SHP77 (cell line): Measurements from ENCODE around the gene PIK3R1.

Experiments
- DNase-seq, 2 experiments: peaks; one replicate each; lab custom pipeline; 2025; lab: John Stamatoyannopoulos, UW

The PIK3R1 gene

DNA sequence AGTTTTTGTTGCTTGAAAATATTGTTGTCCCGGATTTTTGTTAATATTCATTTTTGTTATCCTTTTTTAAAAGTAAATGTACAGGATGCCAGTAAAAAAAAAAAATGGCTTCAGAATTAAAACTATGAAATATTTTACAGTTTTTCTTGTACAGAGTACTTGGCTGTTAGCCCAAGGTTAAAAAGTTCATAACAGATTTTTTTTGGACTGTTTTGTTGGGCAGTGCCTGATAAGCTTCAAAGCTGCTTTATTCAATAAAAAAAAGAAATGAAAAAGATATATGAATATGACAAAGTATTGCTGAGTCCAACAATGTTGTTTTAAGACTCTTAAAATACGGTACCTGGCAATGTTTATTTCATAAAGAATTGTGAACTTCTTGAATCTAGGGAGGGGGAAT is 82.9 kb downstream of the PIK3R1 start:
- DNase-seq = no peak

DNA sequence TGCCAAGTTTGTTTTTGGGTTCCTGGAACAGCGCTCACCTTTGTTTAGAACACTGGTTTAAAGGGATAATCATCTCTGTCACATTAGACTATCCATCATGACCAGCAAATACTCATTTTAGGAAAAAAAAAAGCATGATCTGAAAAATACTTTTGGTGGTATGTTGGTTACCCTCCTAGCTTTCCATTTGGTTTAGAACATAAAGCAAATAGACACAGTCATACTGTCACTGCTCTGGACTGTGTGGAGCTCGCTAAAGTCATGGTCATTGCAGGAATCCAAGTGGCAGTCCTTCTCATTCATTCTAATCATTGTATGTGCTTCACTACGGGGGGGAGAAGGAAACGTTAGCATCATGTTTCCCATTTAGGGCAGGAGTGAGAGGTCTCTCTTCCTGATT is 83.5 kb downstream of the PIK3R1 start:
- no peak for DNase-seq

DNA sequence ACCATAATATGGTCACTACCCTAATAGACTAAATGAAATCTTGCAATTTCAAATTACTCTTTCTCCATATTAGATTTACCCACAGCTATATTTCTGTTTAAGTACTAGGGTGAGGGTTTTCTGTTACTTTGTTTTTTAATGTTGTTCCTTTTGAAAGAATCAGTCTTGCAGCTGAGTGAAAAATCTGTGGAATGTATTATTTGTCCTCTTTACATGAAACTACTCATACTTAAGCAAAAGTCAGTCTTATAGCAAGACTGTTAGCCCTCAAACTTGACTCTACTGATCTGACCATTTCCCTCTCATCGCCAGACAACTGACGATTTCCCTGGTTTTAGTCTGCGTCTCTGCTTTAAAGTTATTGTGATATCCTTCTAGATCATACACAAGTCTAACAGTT is 84.0 kb downstream of the PIK3R1 start:
- DNase-seq = no peak

DNA sequence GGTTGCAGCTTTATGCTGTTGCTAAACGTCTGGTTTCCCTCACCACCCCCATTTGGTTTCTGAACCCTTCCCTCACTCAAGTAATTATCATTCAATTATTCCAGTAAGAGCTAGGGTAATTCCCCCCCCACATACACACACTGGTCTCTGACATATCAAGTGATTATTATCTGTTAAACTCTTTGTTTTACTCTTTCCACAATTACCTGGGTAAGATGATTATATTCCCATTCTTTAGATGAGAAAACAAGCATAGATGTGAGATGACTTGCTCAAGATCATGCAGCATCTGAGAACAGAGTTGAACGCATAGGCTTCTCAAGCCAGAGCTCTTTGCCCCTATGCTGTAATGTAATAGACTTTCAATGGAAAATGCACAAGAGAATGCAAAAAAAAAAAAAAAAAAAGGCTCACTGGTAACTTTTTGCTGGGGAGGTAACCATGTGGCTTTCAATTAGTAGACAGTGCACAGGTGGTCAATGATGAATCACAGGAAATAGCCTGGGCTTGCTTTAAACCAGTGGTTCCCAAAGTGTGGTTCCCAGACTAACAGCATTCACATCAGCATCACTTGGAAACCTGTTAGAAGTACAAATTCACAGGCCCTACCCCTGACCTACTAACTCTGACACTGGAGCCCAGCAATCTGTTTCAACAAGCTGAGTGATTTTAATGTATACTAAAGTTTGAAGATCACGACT is 87.6 kb downstream of the PIK3R1 start:
- DNase-seq = no peak

DNA sequence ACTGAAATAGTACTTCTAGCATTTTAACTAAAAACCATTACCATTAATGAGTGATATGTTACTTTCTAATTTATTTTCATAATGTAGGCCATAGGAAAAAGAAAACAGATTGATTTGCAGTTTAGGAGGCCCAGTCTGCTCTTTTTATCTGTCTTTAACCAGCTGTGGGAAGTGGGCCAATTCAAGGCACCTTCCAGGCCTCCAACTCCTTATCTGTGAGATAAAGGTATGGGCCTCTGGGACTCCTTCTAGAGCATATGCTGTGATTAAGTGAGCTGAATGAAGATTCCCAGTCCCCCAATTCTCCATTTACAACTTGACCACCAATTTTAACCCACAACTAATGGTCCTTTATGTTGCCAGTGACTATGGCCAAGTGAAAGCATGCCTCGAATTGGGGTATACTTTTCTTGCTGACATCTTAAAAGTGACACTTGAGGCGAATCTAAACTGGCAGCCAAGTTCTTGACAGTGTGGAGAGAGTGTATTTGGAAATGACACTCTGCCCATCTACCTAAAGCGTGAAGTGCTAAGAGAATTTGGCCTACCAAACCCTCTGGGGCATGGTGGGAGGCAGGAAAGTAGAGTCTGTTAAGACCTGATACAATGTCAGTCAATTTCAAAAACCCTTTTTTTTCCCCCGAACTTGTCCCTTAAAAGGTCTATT is 88.3 kb downstream of the PIK3R1 start:
- no peak for DNase-seq

DNA sequence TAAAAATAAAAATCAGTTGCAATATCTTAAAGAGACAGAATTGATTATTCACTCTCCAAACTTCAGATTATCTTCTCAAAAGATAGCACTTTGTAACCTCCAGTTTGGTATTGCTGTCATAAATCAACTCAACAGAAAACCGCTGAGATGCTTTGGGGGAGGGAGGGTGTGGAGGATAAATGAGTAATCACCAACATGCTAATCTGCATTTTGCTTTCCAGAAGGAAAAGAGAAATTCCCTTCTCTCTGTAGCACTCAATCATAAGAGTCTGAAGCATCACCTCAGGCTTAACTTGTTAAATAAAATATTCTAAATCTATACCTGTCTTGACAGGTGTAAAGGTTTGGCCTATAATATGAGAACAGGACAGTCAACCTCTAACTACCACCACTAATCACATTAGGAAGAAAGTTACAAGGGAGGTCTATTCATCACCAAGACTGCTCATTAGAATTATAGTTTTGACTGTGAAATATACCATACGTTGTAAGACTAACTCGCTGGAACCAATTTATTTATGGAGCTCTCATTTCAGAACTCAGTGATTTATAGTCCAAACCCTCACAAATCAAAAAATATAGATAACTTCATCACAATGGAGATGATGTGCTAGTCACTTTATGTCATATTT is 89.0 kb downstream of the PIK3R1 start:
- no peak for DNase-seq

DNA sequence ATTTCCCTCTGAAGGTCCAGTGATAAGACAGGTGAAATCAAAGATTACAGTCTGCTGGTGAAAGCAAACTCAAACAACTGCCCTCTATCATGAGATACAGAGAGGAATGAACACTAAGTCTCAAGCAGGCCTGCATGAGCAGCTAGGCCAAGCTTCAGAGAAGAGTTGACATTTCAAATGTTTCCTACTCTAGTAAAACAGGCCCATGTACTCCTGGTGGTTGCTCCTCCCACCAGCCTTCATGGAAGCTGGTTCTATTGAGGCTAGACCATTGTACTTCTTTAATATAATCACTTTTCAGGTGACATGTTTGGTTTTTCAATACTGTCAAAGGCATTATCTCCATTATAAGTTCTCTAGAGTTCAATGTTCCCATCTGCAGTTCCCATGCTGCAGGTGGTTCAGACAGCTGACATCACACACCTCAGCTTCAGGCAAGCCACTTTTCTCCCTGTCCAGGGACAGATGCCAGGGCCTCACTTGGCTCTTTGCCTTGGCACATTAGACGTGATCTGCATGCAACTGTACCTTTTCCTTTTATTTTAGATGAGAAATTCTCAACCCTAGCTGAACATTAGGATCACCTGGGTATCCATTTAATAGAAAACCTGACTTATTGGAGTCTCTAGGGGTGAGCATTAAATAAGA is 89.8 kb downstream of the PIK3R1 start:
- DNase-seq = peak; percentile 17 to 21

DNA sequence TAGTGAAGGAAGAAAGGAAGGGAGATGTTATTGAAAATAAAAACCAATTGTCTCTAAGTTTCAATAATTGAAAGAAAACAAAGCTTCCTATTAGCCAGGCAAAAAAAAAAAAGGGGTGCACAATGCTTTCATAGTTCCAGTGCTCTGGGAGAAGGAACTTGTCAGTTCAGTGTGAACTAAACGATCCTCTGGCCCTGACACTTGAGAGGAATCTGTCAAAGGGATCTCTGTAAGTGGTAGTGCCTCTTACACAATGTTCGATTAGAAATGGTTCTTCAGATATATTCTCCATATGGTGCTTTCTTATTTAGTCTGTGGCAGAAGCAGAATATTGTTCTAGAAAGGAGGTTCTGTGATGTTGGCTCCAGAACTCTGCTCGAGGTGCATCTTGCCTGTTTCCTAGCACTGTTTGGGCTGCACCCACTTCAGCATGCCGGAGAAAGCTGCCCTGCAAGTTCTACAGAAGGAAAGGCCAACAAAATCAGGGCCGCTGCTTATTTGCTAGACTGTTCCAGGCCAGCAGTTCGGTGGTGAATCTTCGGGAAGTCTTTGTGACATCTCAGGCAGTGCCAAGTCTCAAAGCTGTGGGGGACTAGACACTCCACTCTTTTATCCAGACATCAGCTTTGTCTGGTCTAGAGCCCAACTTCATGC is 90.9 kb downstream of the PIK3R1 start:
- DNase-seq = no peak

DNA sequence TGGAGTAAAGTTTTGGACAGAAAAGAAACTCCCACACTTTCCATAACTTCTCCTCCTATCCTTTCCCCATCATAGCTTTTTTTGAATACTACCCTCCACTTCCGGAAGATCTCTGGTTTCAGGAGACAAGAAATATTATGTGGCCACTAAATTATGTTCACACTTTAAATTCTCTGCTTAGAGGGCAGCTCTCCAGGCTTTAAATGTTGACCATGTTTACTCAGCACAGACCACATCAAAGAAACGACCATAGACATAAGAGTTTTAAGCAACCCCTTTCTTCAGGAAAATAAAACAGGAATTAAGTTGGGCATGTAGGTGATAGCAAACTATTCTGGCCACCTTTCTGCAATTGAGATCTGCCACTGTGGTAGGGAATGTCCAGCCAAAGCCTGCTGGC is 97.8 kb downstream of the PIK3R1 start:
- DNase-seq = no peak

DNA sequence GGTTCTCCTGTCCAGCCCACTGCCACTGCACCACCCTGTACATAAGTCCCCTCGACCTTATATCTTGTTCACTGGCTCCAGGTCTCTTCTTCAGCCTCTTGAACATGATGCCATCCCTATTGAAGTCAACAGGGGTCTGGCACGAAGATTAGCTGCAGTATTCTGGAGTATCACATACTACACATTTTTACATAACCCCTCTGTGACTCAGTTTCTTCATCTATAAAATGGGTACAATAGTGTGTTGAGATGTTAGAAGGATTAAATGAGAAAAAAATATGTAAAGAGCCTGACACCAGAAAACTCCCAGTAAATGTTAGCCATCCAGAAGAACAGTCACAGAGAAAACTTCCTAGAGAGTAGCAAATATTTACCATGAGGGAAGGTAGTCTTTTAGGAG is 98.9 kb downstream of the PIK3R1 start:
- DNase-seq = no peak

DNA sequence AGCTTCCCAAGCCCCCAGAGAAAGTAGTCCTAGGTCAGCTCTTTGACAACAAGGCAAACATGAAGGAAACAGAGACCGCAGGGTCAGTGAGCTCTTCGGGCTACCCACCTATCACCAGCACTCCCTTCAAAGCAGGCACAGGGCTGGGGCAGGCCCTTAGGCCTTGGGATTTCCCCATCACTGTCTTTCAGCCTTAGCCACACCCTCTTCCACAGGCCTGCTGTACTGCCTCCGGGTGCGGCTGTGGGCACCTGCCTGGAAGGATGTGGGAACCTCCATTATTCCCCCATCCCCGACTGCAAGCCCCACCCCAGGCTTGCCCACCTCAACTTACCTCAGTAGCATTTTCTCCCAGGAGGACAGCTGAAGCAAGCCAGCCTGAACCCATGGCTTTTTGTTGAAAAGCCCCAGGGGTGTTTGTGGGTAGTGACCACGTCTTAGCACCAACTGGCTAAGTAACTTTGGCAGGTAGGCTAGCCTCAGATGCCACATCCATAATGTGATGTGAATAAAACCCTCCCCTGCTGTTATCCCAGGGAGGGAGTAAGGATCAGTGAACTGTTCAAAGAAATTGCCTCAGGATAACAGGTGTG is 100.2 kb downstream of the PIK3R1 start:
- no peak for DNase-seq

DNA sequence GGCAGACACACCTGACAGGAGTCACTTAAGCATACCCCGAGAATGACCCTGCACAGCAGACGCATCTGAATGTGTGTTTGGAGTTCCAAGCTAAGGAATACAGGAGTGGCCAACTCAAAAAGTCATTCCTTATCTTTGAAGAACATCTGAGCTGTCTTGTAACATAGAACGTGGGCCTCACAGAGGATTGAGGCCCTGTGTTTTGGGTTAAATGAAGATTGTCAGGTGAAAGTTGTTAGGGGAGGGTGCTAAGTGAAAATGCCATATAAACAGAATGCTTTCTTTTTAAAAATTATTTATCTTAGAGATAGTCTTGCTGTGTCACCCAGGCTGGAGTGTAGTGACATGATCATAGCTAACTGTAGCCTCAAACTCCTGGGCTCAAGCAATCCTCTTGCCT is 100.9 kb downstream of the PIK3R1 start:
- no peak for DNase-seq

DNA sequence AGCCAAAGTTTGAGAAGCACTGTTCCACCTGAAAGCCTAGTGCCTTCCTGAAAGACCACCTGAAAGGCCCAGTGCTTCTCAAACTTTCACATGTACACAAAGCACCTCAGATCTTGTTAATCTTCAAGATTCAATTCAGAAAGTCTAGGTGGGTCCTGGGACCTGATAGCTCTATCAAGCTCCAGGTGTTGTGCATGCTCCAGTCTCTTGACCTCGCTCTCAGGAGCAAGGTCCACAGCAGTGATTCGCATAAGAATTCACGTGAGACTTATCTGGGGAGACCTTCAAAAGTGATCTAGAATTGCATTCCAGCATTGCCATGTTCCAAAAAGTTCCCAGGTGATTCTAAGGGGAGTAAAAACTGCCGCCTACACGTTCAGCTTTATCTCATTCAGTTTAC is 102.1 kb downstream of the PIK3R1 start:
- no peak for DNase-seq

DNA sequence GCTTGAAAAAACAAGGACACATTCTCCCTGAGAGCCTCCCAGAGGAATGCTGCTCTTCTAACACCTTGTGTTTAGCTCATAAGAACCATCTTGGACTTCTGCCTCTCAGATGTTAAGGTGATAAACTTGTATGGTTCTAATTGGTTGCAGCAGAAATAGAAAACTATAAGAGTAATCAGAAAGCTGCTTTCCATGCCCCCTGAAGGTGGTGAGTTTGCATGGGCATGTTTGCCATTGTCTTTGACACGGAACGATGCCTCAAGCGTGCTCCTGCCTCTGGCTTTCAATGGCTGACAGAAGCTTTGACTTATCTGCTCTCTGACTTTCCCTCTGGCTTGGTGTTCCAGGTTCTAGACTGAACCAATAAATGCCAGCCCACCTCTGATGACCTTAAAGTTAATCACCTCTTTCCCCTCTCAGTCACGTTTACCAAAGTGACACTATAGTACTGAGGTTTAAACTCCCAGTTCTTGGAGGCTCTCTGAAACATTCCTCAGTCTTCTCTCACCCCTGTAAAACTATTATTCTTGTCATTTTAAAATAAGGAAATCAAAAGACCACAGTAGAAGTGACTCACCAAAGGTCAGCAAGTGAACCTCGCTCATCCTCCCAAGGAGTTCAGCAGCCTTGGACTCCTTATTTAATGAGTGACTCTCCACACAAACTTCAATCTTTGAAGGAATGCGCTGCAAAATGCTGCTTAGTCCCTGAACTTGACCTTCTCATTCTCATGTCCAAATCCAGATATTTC is 103.6 kb downstream of the PIK3R1 start:
- no peak for DNase-seq

DNA sequence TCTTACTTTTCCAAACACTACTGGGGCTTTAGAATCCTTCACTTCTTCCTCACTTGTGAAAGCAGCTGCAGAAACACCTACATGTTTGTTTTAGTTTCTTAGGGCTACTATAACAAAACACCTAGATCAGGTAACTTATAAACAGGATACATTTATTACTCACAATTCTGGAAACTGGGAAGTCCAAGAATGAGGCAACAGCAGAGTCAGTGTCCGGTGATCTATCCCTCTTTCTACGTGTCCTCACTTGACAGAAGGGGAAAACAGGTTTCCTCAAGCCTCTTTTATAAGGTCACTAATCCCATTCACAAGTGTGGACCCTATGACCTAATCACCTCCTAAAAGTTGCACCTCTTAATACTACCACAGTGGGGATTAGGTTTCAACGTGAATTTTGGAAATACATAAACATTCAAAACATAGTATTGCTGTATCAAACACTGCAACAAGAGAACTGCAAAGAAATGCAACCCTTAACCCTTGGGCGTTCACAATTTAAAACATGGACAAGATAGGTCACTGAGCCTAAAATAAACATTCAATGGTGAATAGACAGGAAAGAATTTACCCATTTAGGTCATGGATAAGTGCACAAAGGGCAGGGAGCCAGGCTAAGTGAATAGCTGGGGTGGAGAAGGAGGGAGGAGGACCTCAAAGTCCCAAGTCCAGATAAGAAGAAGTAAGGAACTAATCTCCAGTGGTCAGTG is 104.3 kb downstream of the PIK3R1 start:
- no peak for DNase-seq

DNA sequence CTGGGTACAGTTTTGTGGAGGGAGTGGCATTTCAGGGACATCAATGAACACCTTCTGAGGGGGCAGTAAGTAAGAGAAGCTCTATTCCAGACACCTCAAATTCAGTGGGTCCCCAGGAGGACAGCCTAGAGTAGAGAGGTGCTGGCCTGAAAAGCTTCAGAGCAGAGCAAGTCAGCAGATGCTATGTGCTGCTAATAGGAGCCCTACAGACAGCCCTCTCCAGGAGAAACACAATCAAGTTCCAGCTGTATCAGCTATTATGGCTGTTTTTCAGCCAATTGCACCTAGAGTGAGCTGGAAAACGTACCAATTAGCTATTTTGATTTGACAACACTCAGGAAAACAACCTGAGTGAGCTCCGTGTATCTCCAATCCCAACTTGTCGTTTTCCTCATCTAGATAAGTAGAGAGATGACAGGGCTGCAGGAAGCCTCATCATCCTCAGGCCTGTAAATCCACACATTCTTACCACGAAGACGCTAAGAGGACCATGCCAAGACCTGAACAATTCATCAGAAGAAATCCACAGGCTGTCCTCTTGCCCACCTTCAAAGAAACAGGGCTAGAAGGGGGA is 104.9 kb downstream of the PIK3R1 start:
- DNase-seq = no peak

DNA sequence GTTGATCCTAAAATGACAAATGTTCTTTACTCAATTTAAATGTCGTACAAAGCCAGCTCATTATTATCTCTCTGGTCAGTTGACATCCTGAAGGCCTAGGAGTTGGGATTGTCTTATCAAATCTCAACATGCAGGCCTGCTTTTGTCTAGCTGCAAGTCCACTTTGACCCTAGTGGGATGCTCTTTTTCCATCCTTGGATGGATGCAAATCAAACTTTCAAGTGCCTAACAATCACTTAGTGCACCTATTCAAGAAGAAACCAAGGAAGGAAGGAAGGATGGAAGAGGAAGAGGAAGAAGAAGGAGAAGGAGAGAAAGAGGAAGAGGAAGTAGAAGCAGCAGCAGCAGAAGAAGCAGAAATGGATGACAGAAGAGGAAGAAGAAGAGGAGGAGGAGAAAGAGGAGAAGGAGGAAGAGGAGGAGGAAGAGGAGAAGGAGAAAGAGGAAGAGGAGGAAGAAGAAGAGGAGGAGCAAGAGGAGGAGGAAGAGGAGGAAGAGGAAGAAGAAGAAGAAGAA is 109.6 kb downstream of the PIK3R1 start:
- no peak for DNase-seq

DNA sequence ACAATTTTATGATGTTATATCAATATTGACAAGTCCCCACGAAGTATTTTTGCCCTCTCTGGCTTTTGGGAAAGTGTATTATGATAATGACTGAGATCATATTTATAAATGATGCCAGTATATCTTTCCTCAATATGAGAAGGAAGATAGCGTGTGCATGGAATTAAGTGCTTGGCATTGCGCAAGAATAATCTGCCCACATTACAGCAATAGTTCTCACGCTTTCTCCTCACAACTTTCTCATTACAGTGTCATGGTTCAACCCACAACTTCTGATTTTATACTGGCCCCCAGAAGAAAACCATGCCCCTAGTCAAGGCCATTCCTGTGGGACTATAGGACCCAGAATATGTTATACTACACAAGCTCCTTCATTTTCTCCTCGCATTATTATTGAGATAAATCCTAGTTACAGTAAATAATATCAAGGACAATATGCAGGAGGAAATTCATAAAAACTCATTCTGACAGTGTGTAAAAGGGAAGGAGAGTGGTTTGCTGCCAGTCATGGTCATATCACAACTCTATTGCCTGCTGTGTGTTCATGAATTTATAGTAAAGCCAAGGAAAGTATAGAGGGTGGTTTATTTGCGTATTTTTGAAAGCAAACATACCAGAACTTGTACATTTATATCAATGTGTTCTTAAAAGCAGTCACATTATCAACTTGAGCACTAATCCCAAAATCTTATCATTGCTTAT is 114.1 kb downstream of the PIK3R1 start:
- DNase-seq = no peak

DNA sequence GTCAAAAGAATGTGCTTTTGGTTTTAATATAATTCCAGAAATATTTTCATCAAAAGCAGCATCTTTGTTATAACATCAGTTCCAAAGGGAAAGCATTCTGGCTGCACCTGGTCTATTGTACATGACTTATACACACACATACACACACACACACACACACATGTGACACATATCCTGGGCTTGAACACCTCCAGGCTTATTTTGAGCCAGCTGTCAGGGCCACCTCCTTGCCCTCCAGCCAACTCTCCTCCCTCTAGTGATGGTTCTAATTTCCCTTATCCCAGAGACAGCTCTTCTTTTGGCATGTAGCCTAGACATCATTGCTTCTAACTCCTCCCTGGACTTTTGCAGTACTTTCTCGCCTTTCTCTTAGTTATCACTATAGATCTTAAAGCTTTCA is 115.0 kb downstream of the PIK3R1 start:
- DNase-seq = no peak
